ENCODE results near the gene NUDCD3. TPM values are rescaled to one million over a fixed set of nuclear protein-coding genes. Genes with fewer than 3 reads are reported as not detected.

Gene NUDCD3
- total and polyA plus RNA-seq, 4 donors = 24.8 to 91.0 (median 52.4) TPM

DNA sequence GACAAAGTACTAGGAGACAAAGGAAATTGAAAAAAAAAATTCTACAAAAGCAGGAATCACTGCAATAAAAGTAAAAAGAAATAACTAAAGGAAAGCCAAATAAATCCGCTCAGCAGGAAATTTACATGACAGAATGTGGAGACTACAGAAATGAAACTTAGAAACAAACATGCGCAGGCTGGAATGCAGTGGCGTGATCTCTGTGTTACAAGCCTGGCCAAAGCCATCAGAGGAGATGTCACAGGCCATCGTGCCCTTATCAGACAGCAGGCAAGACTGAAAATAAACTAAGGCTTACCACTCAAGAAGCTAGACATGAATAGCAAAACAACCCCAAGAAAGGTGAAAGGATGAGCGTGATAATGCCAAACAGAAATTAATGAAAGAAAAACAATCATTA is 158.8 kb downstream of the NUDCD3 start:
- Histone ChIP-seq H3K36me3 (ENCODE audit: control insufficient read depth in 4 of 4, insufficient read depth in 4 of 4, low read length in 4 of 4) (no peaks in the 10 kb centered on the region), H3K27ac (ENCODE audit: low read depth in 1 of 2, low read length in 1 of 2) (peak overlapping the region in 1 of 2 donors; percentile 29), H3K9me3 (ENCODE audit: control insufficient read depth in 4 of 4, insufficient read depth in 3 of 4, low read length in 3 of 4) (peaks cover 0 to 3% (median 0%) of the 10 kb centered on the region in 4 donors), H3K4me1 (ENCODE audit: control insufficient read depth in 5 of 5, insufficient read depth in 5 of 5, low read length in 5 of 5) (peaks cover 0 to 6% (median 0%) of the 10 kb centered on the region in 5 donors), H3K27me3 (ENCODE audit: control insufficient read depth in 3 of 3, insufficient read depth in 3 of 3, low read length in 2 of 3) (peaks cover 1 to 10% (median 3%) of the 10 kb centered on the region in 3 donors), H3K9ac (ENCODE audit: insufficient read depth in 1 of 2, low read length in 2 of 2) (no peak overlapping the region), H3K4me3 (no peak overlapping the region)
- TF ChIP-seq, protein P1, sequence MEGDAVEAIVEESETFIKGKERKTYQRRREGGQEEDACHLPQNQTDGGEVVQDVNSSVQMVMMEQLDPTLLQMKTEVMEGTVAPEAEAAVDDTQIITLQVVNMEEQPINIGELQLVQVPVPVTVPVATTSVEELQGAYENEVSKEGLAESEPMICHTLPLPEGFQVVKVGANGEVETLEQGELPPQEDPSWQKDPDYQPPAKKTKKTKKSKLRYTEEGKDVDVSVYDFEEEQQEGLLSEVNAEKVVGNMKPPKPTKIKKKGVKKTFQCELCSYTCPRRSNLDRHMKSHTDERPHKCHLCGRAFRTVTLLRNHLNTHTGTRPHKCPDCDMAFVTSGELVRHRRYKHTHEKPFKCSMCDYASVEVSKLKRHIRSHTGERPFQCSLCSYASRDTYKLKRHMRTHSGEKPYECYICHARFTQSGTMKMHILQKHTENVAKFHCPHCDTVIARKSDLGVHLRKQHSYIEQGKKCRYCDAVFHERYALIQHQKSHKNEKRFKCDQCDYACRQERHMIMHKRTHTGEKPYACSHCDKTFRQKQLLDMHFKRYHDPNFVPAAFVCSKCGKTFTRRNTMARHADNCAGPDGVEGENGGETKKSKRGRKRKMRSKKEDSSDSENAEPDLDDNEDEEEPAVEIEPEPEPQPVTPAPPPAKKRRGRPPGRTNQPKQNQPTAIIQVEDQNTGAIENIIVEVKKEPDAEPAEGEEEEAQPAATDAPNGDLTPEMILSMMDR (IDR thresholded peaks at IDR 0.05; ENCODE audit: control extremely low read depth, extremely low read depth) = no peak
- 55 to 75% methylated on average over 5 of the region's 5 CpGs for WGBS, 2 donors
- DNase-seq = no peak
- ATAC-seq (ENCODE audit: insufficient read depth, low FRiP score) = no peak

DNA sequence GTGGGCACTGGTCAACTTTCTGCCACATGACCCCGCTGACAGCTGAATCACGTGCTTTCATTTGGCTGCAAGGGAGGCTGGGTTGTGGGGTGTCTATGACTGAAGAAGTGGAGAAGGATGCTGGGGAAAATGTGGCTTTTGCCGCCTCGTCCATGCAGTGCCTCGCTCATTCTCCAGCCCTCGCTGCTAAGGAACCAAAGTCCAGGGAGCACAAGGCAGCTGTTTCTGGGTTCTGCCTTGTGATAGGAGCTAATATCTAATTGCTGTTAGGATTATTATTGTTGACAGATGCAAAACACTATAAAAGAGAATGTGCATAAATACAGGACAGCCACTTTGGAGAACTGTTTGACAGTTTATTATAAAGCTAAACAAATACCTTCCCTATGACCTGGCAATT is 160.1 kb downstream of the NUDCD3 start:
- ATAC-seq (ENCODE audit: insufficient read depth, low FRiP score) = no peak
- peaks cover 0 to 6% (median 0%) of the 10 kb centered on the region in 5 donors for H3K4me1 ChIP-seq (ENCODE audit: control insufficient read depth in 5 of 5, insufficient read depth in 5 of 5, low read length in 5 of 5)
- no peak for DNase-seq
- 77 to 82% methylated on average over 6 of the region's 6 CpGs for WGBS, 2 donors
- no peak overlapping the region for H3K9ac ChIP-seq (ENCODE audit: insufficient read depth in 1 of 2, low read length in 2 of 2)
- H3K4me3 ChIP-seq = no peak overlapping the region
- TF ChIP-seq, protein P1 (IDR thresholded peaks at IDR 0.05; ENCODE audit: control extremely low read depth, extremely low read depth) = no peak
- no peaks in the 10 kb centered on the region for H3K9me3 ChIP-seq (ENCODE audit: control insufficient read depth in 4 of 4, insufficient read depth in 3 of 4, low read length in 3 of 4)
- no peak overlapping the region for H3K27ac ChIP-seq (ENCODE audit: low read depth in 1 of 2, low read length in 1 of 2)
- H3K36me3 ChIP-seq (ENCODE audit: control insufficient read depth in 4 of 4, insufficient read depth in 4 of 4, low read length in 4 of 4) = no peaks in the 10 kb centered on the region
- peaks cover 6 to 21% (median 15%) of the 10 kb centered on the region in 3 donors for H3K27me3 ChIP-seq (ENCODE audit: control insufficient read depth in 3 of 3, insufficient read depth in 3 of 3, low read length in 2 of 3)

DNA sequence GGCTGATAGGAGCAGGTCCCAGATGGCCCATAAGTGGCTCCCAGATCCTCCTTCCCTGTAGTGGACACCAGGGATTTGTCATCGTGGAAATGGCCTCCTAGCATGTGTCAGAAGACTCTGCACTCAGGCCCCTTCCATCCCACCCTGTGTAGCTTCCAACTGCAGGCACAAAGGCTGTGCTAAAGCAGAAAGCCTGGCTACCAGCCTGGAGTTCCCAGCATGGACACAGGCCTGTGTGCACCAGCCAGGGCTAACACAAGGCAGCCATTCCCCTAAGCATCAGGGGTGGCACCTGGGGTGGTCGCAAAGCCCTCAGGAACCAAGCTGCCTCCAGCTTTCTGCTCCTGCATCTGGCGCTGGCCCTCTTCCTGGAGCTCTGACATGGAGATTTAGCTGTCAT is 160.6 kb downstream of the NUDCD3 start:
- TF ChIP-seq, protein P1 (IDR thresholded peaks at IDR 0.05; ENCODE audit: control extremely low read depth, extremely low read depth) = no peak
- 80 to 92% methylated on average over 3 of the region's 3 CpGs for WGBS, 2 donors
- Histone ChIP-seq H3K27ac (ENCODE audit: low read depth in 1 of 2, low read length in 1 of 2) (no peak overlapping the region), H3K27me3 (ENCODE audit: control insufficient read depth in 3 of 3, insufficient read depth in 3 of 3, low read length in 2 of 3) (peaks cover 6 to 21% (median 18%) of the 10 kb centered on the region in 3 donors), H3K9me3 (ENCODE audit: control insufficient read depth in 4 of 4, insufficient read depth in 3 of 4, low read length in 3 of 4) (no peaks in the 10 kb centered on the region), H3K4me1 (ENCODE audit: control insufficient read depth in 5 of 5, insufficient read depth in 5 of 5, low read length in 5 of 5) (peaks cover 0 to 6% (median 0%) of the 10 kb centered on the region in 5 donors), H3K4me3 (no peak overlapping the region), H3K9ac (ENCODE audit: insufficient read depth in 1 of 2, low read length in 2 of 2) (no peak overlapping the region), H3K36me3 (ENCODE audit: control insufficient read depth in 4 of 4, insufficient read depth in 4 of 4, low read length in 4 of 4) (no peaks in the 10 kb centered on the region)
- ATAC-seq (ENCODE audit: insufficient read depth, low FRiP score) (no peak), DNase-seq (no peak)

Small RNA genes within 50 kb of the gene (small RNA-seq; reads per million reads assigned to genes)
- not detected for gene RNU6-1097P (ENCODE audit: low replicate concordance)

Other genes with a start within 250 kb of the NUDCD3 start
- gene CAMK2B, start 165.1 kb downstream of the NUDCD3 start, total RNA-seq = under 1 TPM; 0.40 to 0.80 TPM
- under 1 TPM; 0.12 to 0.25 TPM for gene CAMK2B, start 165.1 kb downstream of the NUDCD3 start, polyA plus RNA-seq
- gene NPC1L1, start 50.7 kb upstream of the NUDCD3 start, total RNA-seq = under 1 TPM; 0.03 to 0.48 TPM
- under 1 TPM; 0.01 to 0.02 TPM for gene NPC1L1, start 50.7 kb upstream of the NUDCD3 start, polyA plus RNA-seq
- gene DDX56, start 83.2 kb upstream of the NUDCD3 start, total RNA-seq = 10 to 100 TPM; 49.8 to 67.5 TPM
- gene DDX56, start 83.2 kb upstream of the NUDCD3 start, polyA plus RNA-seq = 10 to 100 TPM; 45.9 to 66.5 TPM
- 100 to 1,000 TPM in 1 of 2 donors, 10 to 100 TPM in 1; 81.0 to 106 TPM for gene TMED4, start 91.6 kb upstream of the NUDCD3 start, total RNA-seq
- 10 to 100 TPM; 46.4 to 52.5 TPM for gene TMED4, start 91.6 kb upstream of the NUDCD3 start, polyA plus RNA-seq
- 100 to 1,000 TPM in 1 of 2 donors, 10 to 100 TPM in 1; 54.6 to 142 TPM for gene OGDH, start 116.0 kb upstream of the NUDCD3 start, total RNA-seq
- gene OGDH, start 116.0 kb upstream of the NUDCD3 start, polyA plus RNA-seq = 10 to 100 TPM; 39.0 to 65.2 TPM

Measured in lung (tissue), 13 donors.